ENCODE data around the gene PDYN.

Gene PDYN

GRCh38 chr20:1931830-1932229 is 62.0 kb downstream of the PDYN start:
- no peak for DNase-seq

DNA sequence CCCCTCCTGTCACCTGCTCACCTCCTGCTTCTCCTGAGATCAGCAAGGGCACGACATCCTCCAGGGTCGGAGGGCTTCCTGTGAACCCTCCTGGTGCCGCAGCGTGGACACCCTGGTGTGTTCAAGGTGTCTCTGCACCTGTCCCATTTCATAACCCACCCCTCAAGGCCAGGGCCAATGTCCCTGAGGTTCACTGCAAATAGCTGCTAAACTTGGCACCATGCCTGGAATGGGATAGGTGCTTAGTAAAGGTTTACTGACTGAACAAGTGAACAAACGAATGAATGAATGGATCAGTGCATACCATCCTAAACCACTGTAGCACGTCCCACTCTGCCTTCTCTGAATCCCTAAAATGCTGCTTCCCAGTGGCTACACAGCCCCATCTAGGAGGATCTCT is 63.7 kb downstream of the PDYN start:
- no peak for DNase-seq

DNA sequence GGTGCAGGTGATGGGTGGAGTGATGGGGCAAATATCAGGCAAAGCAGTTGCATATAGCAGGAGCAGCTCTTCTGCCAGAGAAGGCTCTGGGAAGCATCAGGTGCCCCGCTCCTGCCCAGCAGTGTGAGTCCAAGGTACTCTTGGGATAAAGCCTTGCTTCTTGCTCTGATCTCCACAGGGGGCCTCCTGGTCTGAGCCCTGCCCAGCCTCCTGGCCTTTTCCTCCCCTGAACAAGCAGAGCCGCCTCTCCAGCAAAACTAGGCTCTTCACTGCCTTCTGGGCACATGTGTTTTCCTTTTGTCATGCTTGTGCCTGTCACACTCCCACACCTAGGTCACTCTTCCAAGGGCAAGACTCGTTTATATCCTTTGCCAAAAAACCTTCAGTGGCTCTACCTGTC is 64.4 kb downstream of the PDYN start:
- DNase-seq: no peak

DNA sequence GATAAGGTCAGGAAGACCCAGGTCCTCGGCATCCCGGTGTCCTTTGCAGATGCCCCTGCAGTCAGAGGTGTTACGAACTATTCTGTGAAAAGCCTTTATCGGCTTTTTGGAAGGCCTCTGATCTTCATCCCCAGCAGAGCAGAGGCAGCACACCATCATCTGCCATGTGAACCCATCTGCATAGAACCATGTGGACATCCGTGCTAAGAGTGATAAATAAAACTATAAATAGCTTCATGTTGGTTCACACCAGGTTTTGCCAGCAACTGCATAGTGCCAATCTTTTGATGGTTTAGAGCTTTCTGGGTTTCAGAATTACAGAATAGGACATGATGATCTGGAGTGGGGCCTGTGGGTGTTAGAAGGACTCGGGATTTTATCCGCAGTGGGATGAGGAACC is 65.1 kb downstream of the PDYN start:
- DNase-seq: no peak

Data from 8988T (cell line).